Measurements from ENCODE around the gene FAT4.

- TF ChIP-seq CTCF (IDR thresholded peaks at IDR 0.05): no peak
- no peak for TF ChIP-seq EZH2 (IDR thresholded peaks at IDR 0.05; ENCODE audit: borderline replicate concordance, insufficient read depth, low read depth, low read length, poor library complexity, severe bottlenecking)
Measured at GRCh38 chr4:125303821-125304220, 10.9 kb upstream of the FAT4 start.

Data from B cell (primary cell).